ENCODE measurements around the gene POLR2E.

DNA sequence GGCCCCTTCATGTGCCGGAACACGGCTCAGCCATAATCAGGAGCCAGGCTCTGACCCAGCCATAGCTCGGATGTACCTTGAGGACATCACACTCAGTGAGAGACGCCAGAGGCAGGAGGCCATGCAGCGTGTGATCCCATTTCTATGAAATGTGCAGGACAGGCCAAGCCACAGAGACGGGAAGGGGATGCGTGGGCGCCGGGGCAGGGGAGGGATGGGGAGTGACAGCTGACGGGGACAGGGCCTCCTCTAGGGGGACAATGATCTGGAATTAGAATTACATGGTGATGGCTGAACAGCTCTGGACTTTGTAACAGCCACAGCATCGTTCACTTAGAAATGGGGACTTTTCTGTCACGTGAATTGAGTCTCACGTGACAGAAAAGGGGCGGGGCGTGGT lies 44.0 kb upstream of the POLR2E start:
- TF ChIP-seq CTCF (IDR thresholded peaks at IDR 0.05) (no peak), EZH2 (IDR thresholded peaks at IDR 0.05; ENCODE audit: borderline replicate concordance, insufficient read depth, low read depth, low read length, poor library complexity, severe bottlenecking) (no peak)

Data from B cell (primary cell).